H1 (cell line): ENCODE data around the gene C2orf42. TPM values are rescaled to one million over a fixed set of nuclear protein-coding genes. Genes with fewer than 3 reads are reported as not detected.
A peak's percentile ranks its signal among the peaks of the same experiment; 100 is the strongest.

Source experiments
- CTCF ChIA-PET: fragments of 300-600 bp; sonication (Branson Sonifier 250); formaldehyde crosslinking; loops from one replicate; lab custom pipeline; 2021; ENCODE audit not compliant: partially characterized antibody; lab: Charles Lee
- POLR2A ChIA-PET: fragments of 300-600 bp; sonication (Branson Sonifier 250); formaldehyde crosslinking; loops from one replicate; lab custom pipeline; 2021; ENCODE audit warnings: inconsistent platforms; ENCODE audit not compliant: partially characterized antibody; lab: Charles Lee
- DNase-seq, 2 experiments: peaks; one replicate each; pipeline versions ENCODE4 v3.0.0 to v3.0.0-alpha.2; 2010 to 2022; ENCODE audit warnings: low spot score in 2 of 2, low read depth in 1 of 2, mixed read lengths in 1 of 2
- FAIRE-seq: peaks from 2 replicates; lab custom pipeline; 2011; peaks lifted over from hg19 to GRCh38; lab: Jason Lieb, UNC
- H2AFZ ChIP-seq: 2 replicates; pipeline ENCODE4 v1.8.1; 2012; ENCODE audit warnings: low read length, inconsistent platforms
- H2AK5ac ChIP-seq: 2 replicates; pipeline ENCODE4 v1.6.1; 2013; ENCODE audit warnings: low read depth, low read length
- H2BK120ac ChIP-seq: replicated peaks from 2 replicates; pipeline ENCODE3; 2013; ENCODE audit warnings: low read depth, low read length, inconsistent platforms
- H2BK12ac ChIP-seq: 2 replicates; pipeline ENCODE4 v1.6.1; 2013; ENCODE audit warnings: low read depth, low read length
- H2BK15ac ChIP-seq: 2 replicates; pipeline ENCODE4 v1.6.1; 2013; ENCODE audit warnings: low read length
- H2BK20ac ChIP-seq: 2 replicates; pipeline ENCODE4 v1.6.1; 2013; ENCODE audit warnings: low read length
- H2BK5ac ChIP-seq: 2 replicates; pipeline ENCODE4 v1.6.1; 2013; ENCODE audit warnings: low read depth, low read length
- H3K14ac ChIP-seq: 2 replicates; pipeline ENCODE4 v1.6.1; 2013; ENCODE audit warnings: inconsistent platforms; ENCODE audit not compliant: insufficient read length
- H3K18ac ChIP-seq: 2 replicates; pipeline ENCODE4 v1.6.1; 2013; ENCODE audit warnings: low read length; ENCODE audit errors: extremely low read depth
- H3K23ac ChIP-seq: 2 replicates; pipeline ENCODE4 v1.6.1; 2013; ENCODE audit warnings: inconsistent platforms; ENCODE audit not compliant: insufficient read length
- H3K23me2 ChIP-seq: 2 replicates; pipeline ENCODE4 v1.6.1; 2013; ENCODE audit warnings: low read depth, low read length
- H3K27ac ChIP-seq: 2 replicates; pipeline ENCODE4 v1.6.1; 2011; ENCODE audit warnings: low read depth, low read length, inconsistent platforms
- H3K27me3 ChIP-seq, 4 experiments: replicated peaks in 1 of 4; 1 replicate in 1 of 4; 2 replicates in 3 of 4; pipeline versions ENCODE4 v1.6.1 to v1.8.1; 2011 to 2013; ENCODE audit warnings: low read length in 3 of 4, mild to moderate bottlenecking in 3 of 4, inconsistent platforms in 2 of 4, mixed read lengths in 2 of 4, moderate library complexity in 1 of 4; ENCODE audit not compliant: control insufficient read depth in 3 of 4, insufficient read depth in 3 of 4; ENCODE audit errors: extremely low read depth in 1 of 4
- H3K36me3 ChIP-seq, 4 experiments: 2 replicates each; pipeline versions ENCODE4 v1.6.1 to v1.8.1; 2011 to 2013; ENCODE audit warnings: mild to moderate bottlenecking in 4 of 4, low read length in 3 of 4, moderate library complexity in 2 of 4, control low read depth in 1 of 4, inconsistent platforms in 1 of 4; ENCODE audit not compliant: insufficient read depth in 4 of 4, control insufficient read depth in 2 of 4
- H3K4ac ChIP-seq: replicated peaks from 2 replicates; pipeline ENCODE3; 2013; ENCODE audit warnings: low read length, low read depth, mixed read lengths, inconsistent platforms; ENCODE audit not compliant: insufficient read length
- H3K4me1 ChIP-seq, 4 experiments: replicated peaks in 1 of 4; 1 replicate in 1 of 4; 2 replicates in 3 of 4; pipeline versions ENCODE4 v1.6.1 to v1.8.1; 2011 to 2013; ENCODE audit warnings: low read length in 3 of 4, inconsistent platforms in 2 of 4, mixed read lengths in 1 of 4; ENCODE audit not compliant: insufficient read depth in 4 of 4, control insufficient read depth in 3 of 4
- H3K4me2 ChIP-seq, 2 experiments: 2 replicates each; pipeline versions ENCODE4 v1.6.1 to v1.8.1; 2011 to 2013; ENCODE audit warnings: low read depth in 2 of 2, low read length in 2 of 2, control low read depth in 1 of 2, inconsistent platforms in 1 of 2, mild to moderate bottlenecking in 1 of 2; ENCODE audit not compliant: insufficient read depth in 1 of 2
- H3K4me3 ChIP-seq, 4 experiments: fragments of 200-600, 300-600 bp in 1 of 4; sonication (generic), shearing (Covaris generic), sonication (Bioruptor Twin) in 1 of 4; 2 replicates each; pipeline versions ENCODE4 v1.5.1 to v1.8.1; 2011 to 2016; ENCODE audit warnings: low read length in 4 of 4, low read depth in 3 of 4, control low read depth in 2 of 4, inconsistent platforms in 2 of 4, mild to moderate bottlenecking in 2 of 4, mixed read lengths in 1 of 4, moderate library complexity in 1 of 4; ENCODE audit not compliant: insufficient read depth in 2 of 4; ENCODE audit errors: extremely low read depth in 1 of 4
- H3K56ac ChIP-seq: replicated peaks from 2 replicates; pipeline ENCODE3; 2013; ENCODE audit warnings: low read depth, mild to moderate bottlenecking, mixed read lengths, low read length, inconsistent platforms; ENCODE audit not compliant: insufficient read length
- H3K79me1 ChIP-seq: 2 replicates; pipeline ENCODE4 v1.6.1; 2013; ENCODE audit warnings: low read depth, low read length, control low read depth
- H3K79me2 ChIP-seq, 2 experiments: 2 replicates each; pipeline versions ENCODE4 v1.6.1 to v1.8.1; 2012 to 2013; ENCODE audit warnings: low read length in 2 of 2, mild to moderate bottlenecking in 2 of 2, inconsistent platforms in 1 of 2; ENCODE audit not compliant: insufficient read depth in 2 of 2, control insufficient read depth in 1 of 2
- H3K9ac ChIP-seq, 4 experiments: replicated peaks in 1 of 4; 1 replicate in 1 of 4; 2 replicates in 3 of 4; pipeline versions ENCODE4 v1.6.1 to v1.8.1; 2011 to 2013; ENCODE audit warnings: low read depth in 3 of 4, low read length in 3 of 4, control low read depth in 2 of 4, mild to moderate bottlenecking in 2 of 4, moderate library complexity in 2 of 4, inconsistent platforms in 1 of 4; ENCODE audit errors: extremely low read depth in 1 of 4
- H3K9me3 ChIP-seq, 2 experiments: 2 replicates each; pipeline versions ENCODE4 v1.6.1 to v1.8.1; 2012 to 2013; ENCODE audit warnings: mild to moderate bottlenecking in 2 of 2, moderate library complexity in 2 of 2, control low read depth in 1 of 2, inconsistent platforms in 1 of 2, low read depth in 1 of 2, low read length in 1 of 2, mixed read lengths in 1 of 2; ENCODE audit not compliant: insufficient read depth in 2 of 2
- H4K20me1 ChIP-seq, 2 experiments: replicated peaks in 1 of 2; 2 replicates each; pipeline versions ENCODE3 to v1.8.1; 2011 to 2013; ENCODE audit warnings: inconsistent platforms in 2 of 2, low read length in 2 of 2, mild to moderate bottlenecking in 1 of 2; ENCODE audit not compliant: insufficient read depth in 2 of 2, control insufficient read depth in 1 of 2
- H4K5ac ChIP-seq: 2 replicates; pipeline ENCODE4 v1.6.1; 2013; ENCODE audit warnings: low read length, low read depth, mixed read lengths, inconsistent platforms; ENCODE audit not compliant: insufficient read length
- H4K8ac ChIP-seq: 2 replicates; pipeline ENCODE4 v1.8.0; 2013; ENCODE audit warnings: mild to moderate bottlenecking, moderate library complexity, low read length, inconsistent platforms; ENCODE audit not compliant: insufficient read depth; ENCODE audit errors: extremely low read depth
- H4K91ac ChIP-seq: replicated peaks from 2 replicates; pipeline ENCODE3; 2013; ENCODE audit warnings: low read length, mixed read lengths, inconsistent platforms; ENCODE audit not compliant: insufficient read length
- CHD2 ChIP-seq: IDR thresholded peaks from 2 replicates; pipeline ENCODE4 v1.6.1; 2012; ENCODE audit warnings: low read length, improper control_type of control experiment
- GABPA ChIP-seq: IDR thresholded peaks from 2 replicates; pipeline ENCODE4 v1.6.1; 2011; ENCODE audit warnings: mild to moderate bottlenecking, low read length, moderate library complexity, borderline replicate concordance; ENCODE audit not compliant: insufficient read depth
- RBBP5 ChIP-seq: IDR thresholded peaks from 2 replicates; pipeline ENCODE4 v1.7.1; 2012; ENCODE audit warnings: low read depth, mild to moderate bottlenecking, inconsistent platforms, low read length, moderate library complexity, borderline replicate concordance
- RFX5 ChIP-seq: IDR thresholded peaks from 2 replicates; pipeline ENCODE4 v1.6.1; 2011; ENCODE audit warnings: low read depth, low read length, improper control_type of control experiment, borderline replicate concordance
- WGBS, 2 experiments: shearing (Covaris generic) in 1 of 2; methylation state at CpG; one replicate each; pipeline versions ENCODE4 v1.1.6 to v1.1.7; 2013 to 2015; ENCODE audit warnings: low lambda C conversion rate in 2 of 2, mixed read lengths in 2 of 2, inconsistent platforms in 1 of 2, low coverage in 1 of 2, missing lambda C conversion rate in 1 of 2; ENCODE audit not compliant: insufficient replicate concordance in 2 of 2, insufficient coverage in 1 of 2, insufficient read length in 1 of 2; ENCODE audit errors: extremely low coverage in 1 of 2, missing lambda C conversion rate in 1 of 2; 5-methylcytosine and 5-hydroxymethylcytosine counted together
- polyA plus RNA-seq, 7 experiments: library from polyadenylated mRNA; depleted of rRNA in 3 of 7; stranded (reverse) in 5 of 7; unstranded in 2 of 7; fragments of >200 nt in 5 of 7; fragments of 200-250 nt in 2 of 7; gene quantifications; 1 replicate in 5 of 7; 2 replicates in 1 of 7; 4 replicates in 1 of 7; pipeline versions ENCODE4 v1.2.1 to v1.2.3, GENCODE V29; 2011 to 2013; ENCODE audit warnings: missing spikeins in 2 of 7, mixed read lengths in 2 of 7
- total RNA-seq: library from RNA; stranded (reverse); fragmentation: NEBNext Ultra II Directional; extraction: Animal tissue kit (Norgen Biotek cat#: 25700); gene quantifications from 2 replicates; pipeline ENCODE4 v1.2.1, GENCODE V29; 2021

Gene C2orf42
- total and polyA plus RNA-seq, 2 of the 8 experiments (the other 6 are each of a cell fraction or from before 2014, with no cell fraction given), result 3.9 to 10.7 TPM

GRCh38 chr2:70128005-70128404 lies 62.8 kb downstream of the C2orf42 start:
- CTCF ChIA-PET, result interaction anchor here (1.1 to 5.7 kb wide), 5 partner anchors 12 to 57 kb away, joined by 3 to 42 read pairs (median 4); no protein-coding TSS in a partner anchor
- TF ChIP-seq CHD2 (no peak), RFX5 (no peak), RBBP5 (no peak), GABPA (no peak)

More at GRCh38 chr2:70128005-70128404, 62.8 kb downstream of the C2orf42 start:
- no peaks in the 10 kb centered on the region for H4K20me1 ChIP-seq
- H3K9me3 ChIP-seq, result no peaks in the 10 kb centered on the region
- H3K4me3 ChIP-seq, result no peak overlapping the region
- no peak overlapping the region for H3K14ac ChIP-seq
- H3K9ac ChIP-seq, result peak overlapping the region in 1 of 4 experiments; percentile 45; a peak in 1 of 7 replicates
- H2AFZ ChIP-seq, result no peak overlapping the region
- no peaks in the 10 kb centered on the region; a peak in 1 of 7 replicates for H3K27me3 ChIP-seq
- H3K23ac ChIP-seq, result no peak overlapping the region
- FAIRE-seq, result no peak
- no peak overlapping the region for H2BK20ac ChIP-seq
- H3K56ac ChIP-seq, result no peak overlapping the region
- 58% methylated on average over 1 of the region's 1 CpG; no CpG with 5 or more reads in 1 of the 2 experiments for WGBS, 2 experiments
- H3K4ac ChIP-seq, result no peak overlapping the region
- H3K4me2 ChIP-seq, result no peak overlapping the region
- H3K79me1 ChIP-seq, result no peaks in the 10 kb centered on the region
- no peak overlapping the region for H4K91ac ChIP-seq
- H2BK15ac ChIP-seq, result no peak overlapping the region
- no peak overlapping the region for H3K18ac ChIP-seq
- no peaks in the 10 kb centered on the region for H3K79me2 ChIP-seq
- DNase-seq, result no peak
- H2BK12ac ChIP-seq, result no peak overlapping the region
- no peak overlapping the region for H2AK5ac ChIP-seq
- peaks cover 10% of the 10 kb centered on the region; the same call in 1 of the 2 replicates for H3K23me2 ChIP-seq
- H2BK120ac ChIP-seq, result no peak overlapping the region
- H4K8ac ChIP-seq, result no peak overlapping the region
- H3K36me3 ChIP-seq, result no peaks in the 10 kb centered on the region
- H4K5ac ChIP-seq, result no peak overlapping the region
- H3K27ac ChIP-seq, result no peak overlapping the region
- H3K4me1 ChIP-seq, result peaks cover 5 to 15% (median 12%) of the 10 kb centered on the region in 4 experiments
- POLR2A ChIA-PET, result interaction anchor here (1.1 to 51.3 kb wide), 4 partner anchors 13 to 63 kb away, joined by 4 to 1553 read pairs (median 316); partner anchors contain the start of genes C2orf42 and PCBP1
- no peak overlapping the region for H2BK5ac ChIP-seq
